Measurements from ENCODE around the gene ARRB2. TPM values are rescaled to one million over a fixed set of nuclear protein-coding genes. Genes with fewer than 3 reads are reported as not detected.

Gene ARRB2
- total and polyA plus RNA-seq, 2 of the 13 experiments (the other 11 are each of a cell fraction or from before 2014, with no cell fraction given) = 21.5 to 49.2 TPM

- TF ChIP-seq ZBTB38 (CRISPR knock-in tag; IDR thresholded peaks at IDR 0.05) (0 out of 2 replicates have a peak, but pooled peaks have one; percentile 3), ZBTB21 (CRISPR knock-in tag; IDR thresholded peaks at IDR 0.05) (no peak), DPF2 (CRISPR knock-in tag; IDR thresholded peaks at IDR 0.05; ENCODE audit: borderline replicate concordance, low read depth) (no peak), ZZZ3 (CRISPR knock-in tag; IDR thresholded peaks at IDR 0.05; ENCODE audit: borderline replicate concordance) (peak; percentile 89; the same call in 1 of the 2 replicates), ZNF749 (CRISPR knock-in tag; IDR thresholded peaks at IDR 0.05; ENCODE audit: borderline replicate concordance) (no peak), ZNF616 (CRISPR knock-in tag; IDR thresholded peaks at IDR 0.05; ENCODE audit: low read depth) (no peak; the same call in 1 of the 2 replicates), ARHGAP35 (CRISPR knock-in tag; IDR thresholded peaks at IDR 0.05; ENCODE audit: borderline replicate concordance) (no peak; the same call in 1 of the 2 replicates), XRCC5 (optimal IDR thresholded peaks at IDR 0.05; ENCODE audit: low read length) (no peak), ZNF414 (CRISPR knock-in tag; IDR thresholded peaks at IDR 0.05) (peak; percentile 63; the same call in 1 of the 2 replicates), ZNF136 (CRISPR knock-in tag; IDR thresholded peaks at IDR 0.05; ENCODE audit: low read depth) (no peak), ZNF501 (CRISPR knock-in tag; IDR thresholded peaks at IDR 0.05) (peak; percentile 39), E2F2 (CRISPR knock-in tag; IDR thresholded peaks at IDR 0.05; ENCODE audit: borderline replicate concordance) (no peak), MED8 (CRISPR knock-in tag; IDR thresholded peaks at IDR 0.05; ENCODE audit: insufficient replicate concordance) (no peak), ZSCAN12 (CRISPR knock-in tag; IDR thresholded peaks at IDR 0.05) (no peak), ZBTB7A (CRISPR knock-in tag; IDR thresholded peaks at IDR 0.05) (no peak), ZNF570 (CRISPR knock-in tag; IDR thresholded peaks at IDR 0.05; ENCODE audit: borderline replicate concordance) (peak; percentile 80; the same call in 1 of the 2 replicates), NR3C1 (CRISPR knock-in tag; IDR thresholded peaks at IDR 0.05) (no peak), NR2F6 (IDR thresholded peaks at IDR 0.05) (no peak), NR2F6 (CRISPR knock-in tag; IDR thresholded peaks at IDR 0.05) (no peak)
- TF ChIP-seq, protein P1, sequence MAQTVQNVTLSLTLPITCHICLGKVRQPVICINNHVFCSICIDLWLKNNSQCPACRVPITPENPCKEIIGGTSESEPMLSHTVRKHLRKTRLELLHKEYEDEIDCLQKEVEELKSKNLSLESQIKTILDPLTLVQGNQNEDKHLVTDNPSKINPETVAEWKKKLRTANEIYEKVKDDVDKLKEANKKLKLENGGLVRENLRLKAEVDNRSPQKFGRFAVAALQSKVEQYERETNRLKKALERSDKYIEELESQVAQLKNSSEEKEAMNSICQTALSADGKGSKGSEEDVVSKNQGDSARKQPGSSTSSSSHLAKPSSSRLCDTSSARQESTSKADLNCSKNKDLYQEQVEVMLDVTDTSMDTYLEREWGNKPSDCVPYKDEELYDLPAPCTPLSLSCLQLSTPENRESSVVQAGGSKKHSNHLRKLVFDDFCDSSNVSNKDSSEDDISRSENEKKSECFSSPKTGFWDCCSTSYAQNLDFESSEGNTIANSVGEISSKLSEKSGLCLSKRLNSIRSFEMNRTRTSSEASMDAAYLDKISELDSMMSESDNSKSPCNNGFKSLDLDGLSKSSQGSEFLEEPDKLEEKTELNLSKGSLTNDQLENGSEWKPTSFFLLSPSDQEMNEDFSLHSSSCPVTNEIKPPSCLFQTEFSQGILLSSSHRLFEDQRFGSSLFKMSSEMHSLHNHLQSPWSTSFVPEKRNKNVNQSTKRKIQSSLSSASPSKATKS (CRISPR knock-in tag; IDR thresholded peaks at IDR 0.05) = no peak
- TF ChIP-seq, protein P2, sequence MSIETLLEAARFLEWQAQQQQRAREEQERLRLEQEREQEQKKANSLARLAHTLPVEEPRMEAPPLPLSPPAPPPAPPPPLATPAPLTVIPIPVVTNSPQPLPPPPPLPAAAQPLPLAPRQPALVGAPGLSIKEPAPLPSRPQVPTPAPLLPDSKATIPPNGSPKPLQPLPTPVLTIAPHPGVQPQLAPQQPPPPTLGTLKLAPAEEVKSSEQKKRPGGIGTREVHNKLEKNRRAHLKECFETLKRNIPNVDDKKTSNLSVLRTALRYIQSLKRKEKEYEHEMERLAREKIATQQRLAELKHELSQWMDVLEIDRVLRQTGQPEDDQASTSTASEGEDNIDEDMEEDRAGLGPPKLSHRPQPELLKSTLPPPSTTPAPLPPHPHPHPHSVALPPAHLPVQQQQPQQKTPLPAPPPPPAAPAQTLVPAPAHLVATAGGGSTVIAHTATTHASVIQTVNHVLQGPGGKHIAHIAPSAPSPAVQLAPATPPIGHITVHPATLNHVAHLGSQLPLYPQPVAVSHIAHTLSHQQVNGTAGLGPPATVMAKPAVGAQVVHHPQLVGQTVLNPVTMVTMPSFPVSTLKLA (IDR thresholded peaks at IDR 0.05) = no peak
- TF ChIP-seq, protein P3, sequence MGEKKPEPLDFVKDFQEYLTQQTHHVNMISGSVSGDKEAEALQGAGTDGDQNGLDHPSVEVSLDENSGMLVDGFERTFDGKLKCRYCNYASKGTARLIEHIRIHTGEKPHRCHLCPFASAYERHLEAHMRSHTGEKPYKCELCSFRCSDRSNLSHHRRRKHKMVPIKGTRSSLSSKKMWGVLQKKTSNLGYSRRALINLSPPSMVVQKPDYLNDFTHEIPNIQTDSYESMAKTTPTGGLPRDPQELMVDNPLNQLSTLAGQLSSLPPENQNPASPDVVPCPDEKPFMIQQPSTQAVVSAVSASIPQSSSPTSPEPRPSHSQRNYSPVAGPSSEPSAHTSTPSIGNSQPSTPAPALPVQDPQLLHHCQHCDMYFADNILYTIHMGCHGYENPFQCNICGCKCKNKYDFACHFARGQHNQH (CRISPR knock-in tag; IDR thresholded peaks at IDR 0.05) = no peak
Observed at GRCh38 chr17:4739122-4740024, 28.9 kb downstream of the ARRB2 start, which contains the start of the genes CXCL16 and ZMYND15 (continued).

All from HepG2 (cell line).